OCI-LY7 (cell line): ENCODE results near the gene GLI3.

Source experiments
- CTCF ChIP-seq: fragments of 200-600 bp; sonication (generic); conservative IDR thresholded peaks from 2 replicates; pipeline ENCODE4 v1.5.1; 2014; ENCODE audit warnings: mild to moderate bottlenecking, antibody characterized with exemption, low read length, moderate library complexity, mixed read lengths
- EZH2phosphoT487 ChIP-seq: fragments of 200-600 bp; sonication (generic); IDR thresholded peaks from 2 replicates; pipeline ENCODE4 v1.6.1; 2018; ENCODE audit warnings: low read depth, borderline replicate concordance, mild to moderate bottlenecking, mixed run types, antibody characterized with exemption, low read length, moderate library complexity, mixed read lengths

- TF ChIP-seq CTCF (no peak), EZH2phosphoT487 (no peak)
Observed at GRCh38 chr7:42082144-42082543, 154.9 kb downstream of the GLI3 start.
